ENCODE data around the gene IL1B. TPM values are rescaled to one million over a fixed set of nuclear protein-coding genes. Genes with fewer than 3 reads are reported as not detected.
A peak's percentile ranks its signal among the peaks of the same experiment; 100 is the strongest.

IL1B gene
- total and polyA plus RNA-seq, 2 of the 8 experiments (the other 6 are each of a cell fraction or from before 2014, with no cell fraction given): not detected

DNA sequence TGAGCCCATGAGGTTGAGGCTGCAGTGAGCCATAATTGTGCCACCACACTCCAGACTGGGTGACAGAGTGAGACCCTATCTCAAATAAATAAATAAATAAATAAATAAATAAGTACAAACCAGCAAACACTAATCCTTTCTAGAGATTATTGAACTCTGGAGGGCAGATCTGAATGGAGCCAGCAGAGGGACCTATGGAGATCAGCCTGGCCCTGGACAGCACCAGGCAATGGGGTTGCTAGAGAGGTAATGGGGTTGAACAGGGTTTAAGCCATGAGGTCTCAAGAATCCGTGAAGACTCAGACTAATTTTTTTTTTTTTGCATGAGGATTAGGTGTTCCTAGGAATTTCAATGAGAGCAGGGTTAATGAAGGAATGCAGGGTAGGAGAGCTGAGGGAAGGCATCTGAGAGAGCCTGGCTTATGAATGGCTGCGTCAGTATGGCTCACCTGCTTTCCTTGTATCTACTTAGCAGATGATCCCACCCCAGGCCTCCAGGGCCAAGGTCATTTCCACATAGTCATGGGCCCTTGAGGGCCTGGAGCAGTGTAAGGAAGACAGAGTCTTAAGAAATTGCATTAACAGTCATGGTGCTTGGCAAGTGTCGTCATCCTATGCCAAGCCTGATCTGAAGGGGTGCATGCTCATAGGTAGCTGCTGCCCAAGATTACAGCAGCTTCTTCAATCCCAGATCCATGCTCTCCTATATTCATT, 39.8 kb upstream of the IL1B start:
- CTCF ChIA-PET (ENCODE audit: partially characterized antibody): interaction anchor here (0.8 to 1.2 kb wide), 5 partner anchors 9 to 127 kb away, joined by 3 to 6 read pairs (median 3); no protein-coding TSS in a partner anchor
- no peak for FAIRE-seq

More for the DNA sequence above, 39.8 kb upstream of the IL1B start:
- H3K23ac ChIP-seq (ENCODE audit: insufficient read length): no peak overlapping the region
- H3K4me2 ChIP-seq (ENCODE audit: insufficient read depth in 1 of 2, low read depth in 2 of 2, low read length in 2 of 2): no peak overlapping the region
- no peak overlapping the region for H4K8ac ChIP-seq (ENCODE audit: extremely low read depth, insufficient read depth, low read length)
- POLR2A ChIA-PET (ENCODE audit: partially characterized antibody): no interaction called here
- DNase-seq (ENCODE audit: low read depth in 1 of 2, low spot score in 2 of 2): no peak
- H2AFZ ChIP-seq (ENCODE audit: low read length): no peak overlapping the region
- H2BK5ac ChIP-seq (ENCODE audit: low read depth, low read length): no peak overlapping the region
- H3K79me2 ChIP-seq (ENCODE audit: control insufficient read depth in 1 of 2, insufficient read depth in 2 of 2, low read length in 2 of 2): no peaks in the 10 kb centered on the region
- no peak overlapping the region for H3K56ac ChIP-seq (replicated peaks; ENCODE audit: insufficient read length, low read depth, low read length)
- H4K91ac ChIP-seq (replicated peaks; ENCODE audit: insufficient read length, low read length): no peak overlapping the region
- no peaks in the 10 kb centered on the region for H4K20me1 ChIP-seq (replicated peaks in 1 of 2; ENCODE audit: control insufficient read depth in 1 of 2, insufficient read depth in 2 of 2, low read length in 2 of 2)
- no peak overlapping the region for H3K4ac ChIP-seq (replicated peaks; ENCODE audit: insufficient read length, low read depth, low read length)
- TF ChIP-seq CBX5 (IDR thresholded peaks at IDR 0.05; ENCODE audit: low read depth, low read length) (no peak), TEAD4 (IDR thresholded peaks at IDR 0.05; ENCODE audit: low read depth, low read length) (no peak), EGR1 (IDR thresholded peaks at IDR 0.05; ENCODE audit: borderline replicate concordance, low read depth, low read length) (no peak), FOSL1 (IDR thresholded peaks at IDR 0.05; ENCODE audit: insufficient read depth, low read depth, low read length) (no peak)
- H2AK5ac ChIP-seq (ENCODE audit: low read depth, low read length): no peak overlapping the region
- H3K4me1 ChIP-seq (replicated peaks in 1 of 4; ENCODE audit: control insufficient read depth in 3 of 4, insufficient read depth in 4 of 4, low read length in 3 of 4): peaks cover 0 to 2% (median under 1%) of the 10 kb centered on the region in 4 experiments; a peak in 1 of 7 replicates
- H2BK15ac ChIP-seq (ENCODE audit: low read length): 0 out of 2 replicates have a peak overlapping the region, but pooled peaks have one; percentile 77
- no peak overlapping the region for H2BK20ac ChIP-seq (ENCODE audit: low read length)
- 86% methylated on average over 3 of the region's 3 CpGs; no CpG with 5 or more reads in 1 of the 2 experiments for WGBS, 2 experiments (ENCODE audit: extremely low coverage in 1 of 2, insufficient coverage in 1 of 2, insufficient read length in 1 of 2, insufficient replicate concordance in 2 of 2, low coverage in 1 of 2, low lambda C conversion rate in 2 of 2, missing lambda C conversion rate in 1 of 2)
- no peaks in the 10 kb centered on the region for H3K9me3 ChIP-seq (ENCODE audit: insufficient read depth in 2 of 2, low read depth in 1 of 2, low read length in 1 of 2)
- no peaks in the 10 kb centered on the region for H3K23me2 ChIP-seq (ENCODE audit: low read depth, low read length)
- H3K4me3 ChIP-seq (ENCODE audit: extremely low read depth in 1 of 4, insufficient read depth in 2 of 4, low read depth in 3 of 4, low read length in 4 of 4): no peak overlapping the region
- 0 out of 7 replicates have a peak, but pooled peaks cover 0 to 2% (median 0%) of the 10 kb centered on the region in 4 experiments for H3K27me3 ChIP-seq (replicated peaks in 1 of 4; ENCODE audit: control insufficient read depth in 3 of 4, extremely low read depth in 1 of 4, insufficient read depth in 3 of 4, low read length in 3 of 4)
- H3K27ac ChIP-seq (ENCODE audit: low read depth, low read length): no peak overlapping the region
- no peak overlapping the region for H2BK120ac ChIP-seq (replicated peaks; ENCODE audit: low read depth, low read length)
- H3K18ac ChIP-seq (ENCODE audit: extremely low read depth, low read length): no peak overlapping the region
- no peaks in the 10 kb centered on the region for H3K79me1 ChIP-seq (ENCODE audit: low read depth, low read length)
- H4K5ac ChIP-seq (ENCODE audit: insufficient read length, low read depth, low read length): no peak overlapping the region
- no peak overlapping the region for H2BK12ac ChIP-seq (ENCODE audit: low read depth, low read length)
- no peak overlapping the region for H3K9ac ChIP-seq (replicated peaks in 1 of 4; ENCODE audit: extremely low read depth in 1 of 4, low read depth in 3 of 4, low read length in 3 of 4)
- no peaks in the 10 kb centered on the region for H3K36me3 ChIP-seq (ENCODE audit: control insufficient read depth in 2 of 4, insufficient read depth in 4 of 4, low read length in 3 of 4)
- H3K14ac ChIP-seq (ENCODE audit: insufficient read length): no peak overlapping the region

Measured in H1 (cell line).